K562 (cell line): ENCODE results near the gene SHBG. TPM values are rescaled to one million over a fixed set of nuclear protein-coding genes. Genes with fewer than 3 reads are reported as not detected.

Source experiments
- BRD9 ChIP-seq: fragments of 450-650 bp; IDR thresholded peaks from 2 replicates; pipeline ENCODE4 v1.6.1; 2018; ENCODE audit warnings: low read depth; ENCODE audit not compliant: partially characterized antibody
- EGR1 ChIP-seq: fragments of 450-650 bp; conservative IDR thresholded peaks from 2 replicates; pipeline ENCODE4 v1.6.1; 2017; ENCODE audit warnings: mild to moderate bottlenecking
- ESRRA ChIP-seq: fragments of 450-650 bp; IDR thresholded peaks from 2 replicates; pipeline ENCODE4 v1.6.1; 2014; ENCODE audit warnings: low read depth, mild to moderate bottlenecking, moderate library complexity, borderline replicate concordance
- ETV6 ChIP-seq, 3 experiments: fragments of 150-350 bp in 1 of 3; sonication (generic) in 1 of 3; formaldehyde crosslinking in 1 of 3; IDR thresholded peaks; 2 replicates each; pipeline versions ENCODE4 v1.6.1 to v1.8.0; 2014 to 2022; ENCODE audit warnings: borderline replicate concordance in 2 of 3, low read depth in 2 of 3, antibody characterized with exemption in 1 of 3, low read length in 1 of 3, mild to moderate bottlenecking in 1 of 3, missing genetic modification reagents in 1 of 3
- FOS ChIP-seq: IDR thresholded peaks from 3 replicates; pipeline ENCODE4 v1.6.1; 2011; ENCODE audit not compliant: insufficient read length; ENCODE audit errors: extremely low read depth
- FOXA3 ChIP-seq, 2 experiments: fragments of 450-650 bp in 1 of 2; sonication (generic) in 1 of 2; formaldehyde crosslinking; IDR thresholded peaks in 1 of 2; conservative IDR thresholded peaks in 1 of 2; 2 replicates each; pipeline versions ENCODE4 v1.4.0 to v1.8.0; 2020 to 2022; ENCODE audit warnings: mild to moderate bottlenecking in 2 of 2, missing genetic modification reagents in 1 of 2
- RBFOX2 ChIP-seq: fragments of 200-400 bp; formaldehyde crosslinking; IDR thresholded peaks from 2 replicates; pipeline ENCODE4 v1.6.1; 2017; ENCODE audit warnings: low read depth, mild to moderate bottlenecking, low read length, moderate library complexity
- SMAD1 ChIP-seq: fragments of 150-350 bp; IDR thresholded peaks from 2 replicates; pipeline ENCODE4 v1.6.1; 2014; ENCODE audit warnings: low read length, low read depth; ENCODE audit not compliant: partially characterized antibody
- ZBTB8A ChIP-seq: fragments of 450-650 bp; IDR thresholded peaks from 2 replicates; pipeline ENCODE4 v1.6.1; 2018; ENCODE audit warnings: mild to moderate bottlenecking, moderate library complexity; ENCODE audit not compliant: partially characterized antibody
- ZFP1 ChIP-seq: fragments of 450-650 bp; formaldehyde crosslinking; IDR thresholded peaks from 2 replicates; pipeline ENCODE4 v1.4.0; 2020; ENCODE audit warnings: mild to moderate bottlenecking, mixed read lengths
- ZNF175 ChIP-seq: fragments of 200-800 bp; sonication (Bioruptor generic); IDR thresholded peaks from 2 replicates; pipeline ENCODE4 v1.6.1; 2016; ENCODE audit warnings: low read depth, mild to moderate bottlenecking, missing genetic modification characterization, missing compliant biosample characterization
- ZNF282 ChIP-seq: sonication (generic); formaldehyde crosslinking; IDR thresholded peaks from 2 replicates; pipeline ENCODE4 v1.8.1; 2023; ENCODE audit warnings: missing genetic modification reagents
- polyA plus RNA-seq, 8 experiments: library from polyadenylated mRNA; depleted of rRNA in 4 of 8; stranded (reverse) in 5 of 8; unstranded in 3 of 8; fragments of >200 nt; fragmentation: Nextera tagmentation in 2 of 8; fragmentation: Illumina TruSeq in 1 of 8; extraction: Ambion mirVana in 2 of 8; extraction: Trizol in 1 of 8; gene quantifications; 2 replicates each; pipeline versions ENCODE4 v1.2.1 to v1.2.3, GENCODE V29; 2011 to 2014; ENCODE audit warnings: inconsistent platforms in 1 of 8, missing spikeins in 1 of 8
- total RNA-seq, 7 experiments: library from RNA; depleted of rRNA in 6 of 7; stranded (reverse); fragments of >200 nt in 6 of 7; fragmentation: Illumina TruSeq in 2 of 7; extraction: Trizol in 2 of 7; gene quantifications; 2 replicates each; pipeline versions ENCODE4 v1.2.1 to v1.2.3, GENCODE V29; 2011 to 2021; ENCODE audit warnings: low replicate concordance in 1 of 7
- TF ChIP-seq, protein P1 (sequence below): fragments of 250-450 bp; sonication (Bioruptor Pico); IDR thresholded peaks from 2 replicates; pipeline ENCODE4 v1.9.0; 2021; ENCODE audit warnings: mild to moderate bottlenecking
- TF ChIP-seq, protein P2 (sequence below): fragments of 450-650 bp; IDR thresholded peaks from 2 replicates; pipeline ENCODE4 v1.7.1; 2018; ENCODE audit warnings: mild to moderate bottlenecking, low read depth; ENCODE audit not compliant: partially characterized antibody
- TF ChIP-seq, protein P3 (sequence below): fragments of 250-450 bp; sonication (Bioruptor Pico); IDR thresholded peaks from 2 replicates; pipeline ENCODE4 v1.4.0; 2020; ENCODE audit warnings: mild to moderate bottlenecking, moderate library complexity
- TF ChIP-seq, protein P4 (sequence below): fragments of 250-450 bp; sonication (Bioruptor Pico); IDR thresholded peaks from 2 replicates; pipeline ENCODE4 v1.5.0; 2022; ENCODE audit warnings: mild to moderate bottlenecking

SHBG gene
- total and polyA plus RNA-seq, 9 of the 15 experiments (the other 6 are each of a cell fraction or from before 2014, with no cell fraction given), result not detected

DNA sequence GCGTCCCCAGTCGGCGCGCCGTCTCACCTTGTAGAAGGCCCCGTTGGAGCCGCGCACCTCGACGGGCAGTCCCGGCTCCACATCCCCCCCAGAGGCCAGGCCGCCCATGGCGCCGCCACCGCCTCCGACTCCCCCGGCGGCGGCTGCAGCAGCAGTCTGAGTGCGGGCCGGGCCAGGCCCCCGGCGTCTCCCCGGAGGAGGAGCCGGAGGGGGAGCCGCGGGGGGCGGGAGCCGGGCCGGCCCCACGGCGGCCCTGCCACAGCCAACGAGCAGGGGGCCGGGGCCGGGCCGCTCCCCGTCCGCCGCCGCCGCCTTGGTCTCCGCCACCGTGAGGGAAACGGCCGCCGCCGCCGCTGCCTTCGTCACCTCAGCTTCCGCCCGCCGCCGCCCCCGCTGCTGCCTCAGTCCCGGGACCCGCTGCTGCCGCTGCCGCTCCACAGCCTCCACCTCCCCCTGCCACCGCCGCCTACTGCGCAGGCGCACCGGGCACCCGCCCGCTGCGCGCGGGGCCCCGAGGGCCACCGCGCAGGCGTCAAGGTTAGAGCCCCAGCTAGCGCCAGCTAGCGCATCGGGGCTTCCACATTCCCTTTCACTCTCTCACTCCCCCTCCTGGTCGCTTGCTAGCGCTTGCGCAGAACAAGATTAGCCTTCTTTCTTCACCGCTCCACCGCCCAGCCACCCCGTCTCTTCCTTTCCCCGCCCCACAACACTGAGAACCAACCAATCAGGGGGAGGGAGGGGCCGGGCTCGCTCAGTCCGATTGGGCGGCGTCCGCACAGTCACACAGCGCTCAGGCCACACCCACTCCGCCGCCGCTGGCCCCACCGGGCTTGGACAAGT lies 15.3 kb upstream of the SHBG start, which contains the start of gene FXR2 (continued):
- peak; percentile 56 for TF ChIP-seq RBFOX2
- no peak for TF ChIP-seq ZNF175 (CRISPR knock-in tag)
- no peak for TF ChIP-seq ZFP1 (CRISPR knock-in tag)
- no peak for TF ChIP-seq ZBTB8A
- no peak for TF ChIP-seq ZNF282 (CRISPR knock-in tag)
- TF ChIP-seq, protein P1, sequence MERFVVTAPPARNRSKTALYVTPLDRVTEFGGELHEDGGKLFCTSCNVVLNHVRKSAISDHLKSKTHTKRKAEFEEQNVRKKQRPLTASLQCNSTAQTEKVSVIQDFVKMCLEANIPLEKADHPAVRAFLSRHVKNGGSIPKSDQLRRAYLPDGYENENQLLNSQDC (CRISPR knock-in tag), result no peak
- TF ChIP-seq FOXA3 (CRISPR knock-in tag; conservative IDR thresholded peaks at IDR 0.05 in 1 of 2, IDR thresholded peaks at IDR 0.05 in 1 of 2), result no peak
- no peak for TF ChIP-seq BRD9
- TF ChIP-seq, protein P2, sequence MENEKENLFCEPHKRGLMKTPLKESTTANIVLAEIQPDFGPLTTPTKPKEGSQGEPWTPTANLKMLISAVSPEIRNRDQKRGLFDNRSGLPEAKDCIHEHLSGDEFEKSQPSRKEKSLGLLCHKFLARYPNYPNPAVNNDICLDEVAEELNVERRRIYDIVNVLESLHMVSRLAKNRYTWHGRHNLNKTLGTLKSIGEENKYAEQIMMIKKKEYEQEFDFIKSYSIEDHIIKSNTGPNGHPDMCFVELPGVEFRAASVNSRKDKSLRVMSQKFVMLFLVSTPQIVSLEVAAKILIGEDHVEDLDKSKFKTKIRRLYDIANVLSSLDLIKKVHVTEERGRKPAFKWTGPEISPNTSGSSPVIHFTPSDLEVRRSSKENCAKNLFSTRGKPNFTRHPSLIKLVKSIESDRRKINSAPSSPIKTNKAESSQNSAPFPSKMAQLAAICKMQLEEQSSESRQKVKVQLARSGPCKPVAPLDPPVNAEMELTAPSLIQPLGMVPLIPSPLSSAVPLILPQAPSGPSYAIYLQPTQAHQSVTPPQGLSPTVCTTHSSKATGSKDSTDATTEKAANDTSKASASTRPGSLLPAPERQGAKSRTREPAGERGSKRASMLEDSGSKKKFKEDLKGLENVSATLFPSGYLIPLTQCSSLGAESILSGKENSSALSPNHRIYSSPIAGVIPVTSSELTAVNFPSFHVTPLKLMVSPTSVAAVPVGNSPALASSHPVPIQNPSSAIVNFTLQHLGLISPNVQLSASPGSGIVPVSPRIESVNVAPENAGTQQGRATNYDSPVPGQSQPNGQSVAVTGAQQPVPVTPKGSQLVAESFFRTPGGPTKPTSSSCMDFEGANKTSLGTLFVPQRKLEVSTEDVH, result no peak
- TF ChIP-seq ETV6 (IDR thresholded peaks at IDR 0.05; ENCODE audit: borderline replicate concordance in 1 of 2, low read depth in 2 of 2, low read length in 1 of 2), result no peak
- TF ChIP-seq ETV6 (CRISPR knock-in tag; IDR thresholded peaks at IDR 0.05; ENCODE audit: borderline replicate concordance), result no peak
- TF ChIP-seq FOS, result peak; percentile 80
- TF ChIP-seq EGR1, result peak; percentile 50; the same call in 1 of the 2 replicates
- TF ChIP-seq, protein P3, sequence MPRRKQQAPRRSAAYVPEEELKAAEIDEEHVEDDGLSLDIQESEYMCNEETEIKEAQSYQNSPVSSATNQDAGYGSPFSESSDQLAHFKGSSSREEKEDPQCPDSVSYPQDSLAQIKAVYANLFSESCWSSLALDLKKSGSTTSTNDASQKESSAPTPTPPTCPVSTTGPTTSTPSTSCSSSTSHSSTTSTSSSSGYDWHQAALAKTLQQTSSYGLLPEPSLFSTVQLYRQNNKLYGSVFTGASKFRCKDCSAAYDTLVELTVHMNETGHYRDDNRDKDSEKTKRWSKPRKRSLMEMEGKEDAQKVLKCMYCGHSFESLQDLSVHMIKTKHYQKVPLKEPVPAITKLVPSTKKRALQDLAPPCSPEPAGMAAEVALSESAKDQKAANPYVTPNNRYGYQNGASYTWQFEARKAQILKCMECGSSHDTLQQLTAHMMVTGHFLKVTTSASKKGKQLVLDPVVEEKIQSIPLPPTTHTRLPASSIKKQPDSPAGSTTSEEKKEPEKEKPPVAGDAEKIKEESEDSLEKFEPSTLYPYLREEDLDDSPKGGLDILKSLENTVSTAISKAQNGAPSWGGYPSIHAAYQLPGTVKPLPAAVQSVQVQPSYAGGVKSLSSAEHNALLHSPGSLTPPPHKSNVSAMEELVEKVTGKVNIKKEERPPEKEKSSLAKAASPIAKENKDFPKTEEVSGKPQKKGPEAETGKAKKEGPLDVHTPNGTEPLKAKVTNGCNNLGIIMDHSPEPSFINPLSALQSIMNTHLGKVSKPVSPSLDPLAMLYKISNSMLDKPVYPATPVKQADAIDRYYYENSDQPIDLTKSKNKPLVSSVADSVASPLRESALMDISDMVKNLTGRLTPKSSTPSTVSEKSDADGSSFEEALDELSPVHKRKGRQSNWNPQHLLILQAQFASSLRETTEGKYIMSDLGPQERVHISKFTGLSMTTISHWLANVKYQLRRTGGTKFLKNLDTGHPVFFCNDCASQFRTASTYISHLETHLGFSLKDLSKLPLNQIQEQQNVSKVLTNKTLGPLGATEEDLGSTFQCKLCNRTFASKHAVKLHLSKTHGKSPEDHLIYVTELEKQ (CRISPR knock-in tag), result no peak
- TF ChIP-seq SMAD1, result no peak
- TF ChIP-seq ESRRA, result peak; percentile 8; the same call in 1 of the 2 replicates
- TF ChIP-seq, protein P4, sequence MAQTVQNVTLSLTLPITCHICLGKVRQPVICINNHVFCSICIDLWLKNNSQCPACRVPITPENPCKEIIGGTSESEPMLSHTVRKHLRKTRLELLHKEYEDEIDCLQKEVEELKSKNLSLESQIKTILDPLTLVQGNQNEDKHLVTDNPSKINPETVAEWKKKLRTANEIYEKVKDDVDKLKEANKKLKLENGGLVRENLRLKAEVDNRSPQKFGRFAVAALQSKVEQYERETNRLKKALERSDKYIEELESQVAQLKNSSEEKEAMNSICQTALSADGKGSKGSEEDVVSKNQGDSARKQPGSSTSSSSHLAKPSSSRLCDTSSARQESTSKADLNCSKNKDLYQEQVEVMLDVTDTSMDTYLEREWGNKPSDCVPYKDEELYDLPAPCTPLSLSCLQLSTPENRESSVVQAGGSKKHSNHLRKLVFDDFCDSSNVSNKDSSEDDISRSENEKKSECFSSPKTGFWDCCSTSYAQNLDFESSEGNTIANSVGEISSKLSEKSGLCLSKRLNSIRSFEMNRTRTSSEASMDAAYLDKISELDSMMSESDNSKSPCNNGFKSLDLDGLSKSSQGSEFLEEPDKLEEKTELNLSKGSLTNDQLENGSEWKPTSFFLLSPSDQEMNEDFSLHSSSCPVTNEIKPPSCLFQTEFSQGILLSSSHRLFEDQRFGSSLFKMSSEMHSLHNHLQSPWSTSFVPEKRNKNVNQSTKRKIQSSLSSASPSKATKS (CRISPR knock-in tag), result no peak
